Trophoblast cell (in vitro differentiated cells and primary cell): ENCODE results near the gene ZBED1.

Experiments used
- DNase-seq, 2 donors: peaks; one replicate each; pipeline ENCODE4 v3.0.0-alpha.2; 2016
- H2AFZ ChIP-seq: 2 replicates; pipeline ENCODE4 v1.6.1; 2013; ENCODE audit warnings: low read length, moderate library complexity, mild to moderate bottlenecking; ENCODE audit not compliant: insufficient read depth, poor library complexity
- H2AK5ac ChIP-seq: 2 replicates; pipeline ENCODE4 v1.6.1; 2013; ENCODE audit warnings: mild to moderate bottlenecking, low read length
- H2BK120ac ChIP-seq: 2 replicates; pipeline ENCODE4 v1.6.1; 2013; ENCODE audit warnings: low read length, mild to moderate bottlenecking, moderate library complexity; ENCODE audit not compliant: insufficient read depth, poor library complexity
- H2BK12ac ChIP-seq: 2 replicates; pipeline ENCODE4 v1.6.1; 2013; ENCODE audit warnings: mild to moderate bottlenecking, low read length, moderate library complexity
- H2BK5ac ChIP-seq: 2 replicates; pipeline ENCODE4 v1.6.1; 2013; ENCODE audit warnings: low read length, low read depth, moderate library complexity, mild to moderate bottlenecking; ENCODE audit not compliant: poor library complexity
- H3K14ac ChIP-seq: 2 replicates; pipeline ENCODE4 v1.6.1; 2013; ENCODE audit warnings: mild to moderate bottlenecking, low read length
- H3K18ac ChIP-seq: 2 replicates; pipeline ENCODE4 v1.6.1; 2013; ENCODE audit warnings: mild to moderate bottlenecking, low read length
- H3K23ac ChIP-seq: 2 replicates; pipeline ENCODE4 v1.6.1; 2013; ENCODE audit warnings: low read length
- H3K27ac ChIP-seq: 2 replicates; pipeline ENCODE4 v1.5.1; 2013; ENCODE audit warnings: low read depth, mild to moderate bottlenecking, inconsistent platforms, low read length, moderate library complexity
- H3K27me3 ChIP-seq: 2 replicates; pipeline ENCODE4 v1.6.1; 2013; ENCODE audit warnings: inconsistent platforms, mild to moderate bottlenecking, low read length, moderate library complexity; ENCODE audit not compliant: insufficient read depth
- H3K36me3 ChIP-seq, 2 experiments: 1 replicate in 1 of 2; 2 replicates in 1 of 2; pipeline ENCODE4 v1.6.1; 2013; ENCODE audit warnings: low read length in 2 of 2, mild to moderate bottlenecking in 2 of 2, moderate library complexity in 1 of 2; ENCODE audit not compliant: insufficient read depth in 2 of 2, control insufficient read depth in 1 of 2
- H3K4ac ChIP-seq: 2 replicates; pipeline ENCODE4 v1.6.1; 2013; ENCODE audit warnings: low read depth, mild to moderate bottlenecking, low read length, moderate library complexity
- H3K4me1 ChIP-seq, 2 experiments: 1 replicate in 1 of 2; 2 replicates in 1 of 2; pipeline ENCODE4 v1.6.1; 2013; ENCODE audit warnings: low read length in 2 of 2, mild to moderate bottlenecking in 2 of 2, moderate library complexity in 1 of 2; ENCODE audit not compliant: insufficient read depth in 2 of 2, control insufficient read depth in 1 of 2
- H3K4me2 ChIP-seq: 2 replicates; pipeline ENCODE4 v1.6.1; 2013; ENCODE audit warnings: inconsistent platforms, mild to moderate bottlenecking, low read length, moderate library complexity
- H3K4me3 ChIP-seq: 2 replicates; pipeline ENCODE4 v1.5.1; 2013; ENCODE audit warnings: mild to moderate bottlenecking, low read depth, low read length, inconsistent platforms
- H3K79me1 ChIP-seq: one replicate; pipeline ENCODE4 v1.6.1; 2013; ENCODE audit warnings: low read length
- H3K79me2 ChIP-seq: 2 replicates; pipeline ENCODE4 v1.6.1; 2013; ENCODE audit warnings: low read length, mild to moderate bottlenecking; ENCODE audit not compliant: control insufficient read depth, insufficient read depth, poor library complexity
- H3K9ac ChIP-seq: 2 replicates; pipeline ENCODE4 v1.6.1; 2013; ENCODE audit warnings: mild to moderate bottlenecking, low read length
- H3K9me3 ChIP-seq: 2 replicates; pipeline ENCODE4 v1.6.1; 2013; ENCODE audit warnings: low read depth, mild to moderate bottlenecking, control low read depth, inconsistent platforms, low read length; ENCODE audit not compliant: insufficient read depth
- H4K12ac ChIP-seq: 2 replicates; pipeline ENCODE4 v1.6.1; 2013; ENCODE audit warnings: low read depth, mild to moderate bottlenecking, low read length, moderate library complexity
- H4K8ac ChIP-seq: 2 replicates; pipeline ENCODE4 v1.6.1; 2013; ENCODE audit warnings: low read depth, mild to moderate bottlenecking, low read length, moderate library complexity
- H4K91ac ChIP-seq: one replicate; pipeline ENCODE4 v1.6.1; 2013; ENCODE audit warnings: low read depth, mild to moderate bottlenecking, low read length, moderate library complexity
- WGBS: extraction: QIAGEN DNeasy Blood & Tissue Kit; methylation state at CpG from one replicate; pipeline ENCODE4 v1.1.7; 2013; ENCODE audit warnings: missing lambda C conversion rate; ENCODE audit not compliant: insufficient read length, insufficient coverage; ENCODE audit errors: extremely low coverage; 5-methylcytosine and 5-hydroxymethylcytosine counted together

ZBED1 gene

DNA sequence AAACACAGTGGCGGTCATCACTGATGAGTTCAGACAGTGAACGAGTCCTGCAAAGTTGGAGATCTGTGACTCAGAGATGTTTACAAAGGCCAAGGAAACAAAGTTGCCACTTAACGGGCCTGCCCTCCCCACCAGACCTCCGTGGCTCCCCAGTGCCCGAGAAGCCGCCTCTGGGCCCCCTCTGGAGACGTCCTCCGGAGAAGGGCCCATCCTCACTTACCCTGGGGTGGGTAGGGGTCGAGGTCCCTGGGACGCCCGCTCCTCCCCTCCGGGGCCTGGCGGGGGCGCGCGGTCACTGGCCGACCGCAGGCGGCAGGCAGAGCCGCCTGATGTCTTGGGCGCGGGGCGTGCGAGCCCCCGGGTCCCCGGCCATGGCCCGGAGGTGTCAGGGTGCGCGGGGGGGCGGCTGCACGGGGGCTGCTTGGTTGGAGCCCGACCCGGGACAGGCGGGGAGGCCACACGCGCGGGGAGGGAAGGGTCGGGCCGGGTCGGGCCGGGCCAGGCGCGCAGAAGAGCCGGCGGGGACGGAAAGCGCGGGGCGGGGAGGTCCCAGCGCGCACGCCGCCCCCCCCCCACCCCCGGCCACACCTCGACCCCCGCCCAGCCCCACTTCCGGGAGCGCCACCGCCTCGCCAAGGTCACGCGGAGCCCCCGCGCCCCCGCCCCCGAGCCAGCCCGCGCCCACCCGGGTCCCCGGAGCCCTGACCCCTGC lies 529 bp downstream of the ZBED1 start:
- Histone ChIP-seq H3K4me1 (peaks cover 20 to 23% of the 10 kb centered on the region in 2 experiments), H4K8ac (peak overlapping the region; percentile 96), H3K23ac (no peak overlapping the region), H3K79me1 (peaks cover 22% of the 10 kb centered on the region), H3K14ac (peak overlapping the region; percentile 95), H2BK12ac (no peak overlapping the region), H3K4me3 (peak overlapping the region; percentile 90), H3K4me2 (peak overlapping the region; percentile 67), H3K27ac (peak overlapping the region; percentile 76), H4K91ac (peak overlapping the region; percentile 98), H2BK120ac (peak overlapping the region; percentile 96), H3K27me3 (no peaks in the 10 kb centered on the region), H2BK5ac (peak overlapping the region; percentile 94), H3K4ac (peak overlapping the region; percentile 90), H3K79me2 (peaks cover 11% of the 10 kb centered on the region), H2AFZ (peak overlapping the region; percentile 95), H4K12ac (peak overlapping the region; percentile 97), H3K36me3 (peaks cover 0 to 5% of the 10 kb centered on the region in 2 experiments), H2AK5ac (peak overlapping the region; percentile 93), H3K9ac (peak overlapping the region; percentile 88), H3K18ac (peak overlapping the region; percentile 97), H3K9me3 (peaks cover 2% of the 10 kb centered on the region)
- DNase-seq = peak; percentile 47 to 67
- WGBS = no CpG with 5 or more reads among the region's 70 CpGs

GRCh38 chrX:2499507-2499906 lies 1.3 kb downstream of the ZBED1 start:
- no peaks in the 10 kb centered on the region for H3K27me3 ChIP-seq
- peak overlapping the region; percentile 67 for H3K4me2 ChIP-seq
- H2AK5ac ChIP-seq = no peak overlapping the region
- H3K27ac ChIP-seq = no peak overlapping the region
- no peak overlapping the region for H3K4me3 ChIP-seq
- no peak overlapping the region for H2AFZ ChIP-seq
- H4K12ac ChIP-seq = peak overlapping the region; percentile 54
- no peak overlapping the region for H2BK5ac ChIP-seq
- no peak overlapping the region for H3K23ac ChIP-seq
- H3K36me3 ChIP-seq = peaks cover 0 to 5% of the 10 kb centered on the region in 2 experiments
- H4K8ac ChIP-seq = peak overlapping the region; percentile 9
- H3K9ac ChIP-seq = no peak overlapping the region
- no CpG with 5 or more reads among the region's 8 CpGs for WGBS
- H3K4ac ChIP-seq = peak overlapping the region; percentile 73
- DNase-seq = no peak
- H2BK120ac ChIP-seq = no peak overlapping the region
- peaks cover 22% of the 10 kb centered on the region for H3K79me1 ChIP-seq
- H3K79me2 ChIP-seq = peaks cover 11% of the 10 kb centered on the region
- no peak overlapping the region for H3K14ac ChIP-seq
- H3K18ac ChIP-seq = no peak overlapping the region
- H3K4me1 ChIP-seq = peaks cover 20 to 23% of the 10 kb centered on the region in 2 experiments
- peaks cover 2% of the 10 kb centered on the region for H3K9me3 ChIP-seq
- H2BK12ac ChIP-seq = no peak overlapping the region
- H4K91ac ChIP-seq = no peak overlapping the region

- WGBS = no CpG with 5 or more reads among the region's 10 CpGs
- Histone ChIP-seq H3K9ac (peak overlapping the region; percentile 43), H3K23ac (no peak overlapping the region), H3K4me3 (no peak overlapping the region), H2AFZ (no peak overlapping the region), H3K18ac (no peak overlapping the region), H3K9me3 (peaks cover 2% of the 10 kb centered on the region), H4K12ac (peak overlapping the region; percentile 2), H3K36me3 (peaks cover 0 to 5% of the 10 kb centered on the region in 2 experiments), H4K8ac (no peak overlapping the region), H4K91ac (no peak overlapping the region), H2BK120ac (no peak overlapping the region), H3K14ac (no peak overlapping the region), H3K79me2 (peaks cover 11% of the 10 kb centered on the region), H3K4ac (peak overlapping the region; percentile 52), H2BK12ac (no peak overlapping the region), H2BK5ac (no peak overlapping the region), H3K4me2 (peak overlapping the region; percentile 67), H3K27ac (peak overlapping the region; percentile 1), H3K79me1 (peaks cover 22% of the 10 kb centered on the region), H3K27me3 (no peaks in the 10 kb centered on the region), H3K4me1 (peaks cover 20 to 23% of the 10 kb centered on the region in 2 experiments), H2AK5ac (no peak overlapping the region)
- DNase-seq = peak in 1 of 2 donors; percentile 18
Measured at GRCh38 chrX:2498781-2499302, 1.9 kb downstream of the ZBED1 start.

GRCh38 chrX:2497961-2498780 lies 2.6 kb downstream of the ZBED1 start:
- H3K9ac ChIP-seq = peak overlapping the region; percentile 43
- peak overlapping the region; percentile 85 for H3K4ac ChIP-seq
- peaks cover 11% of the 10 kb centered on the region for H3K79me2 ChIP-seq
- no peak overlapping the region for H2BK12ac ChIP-seq
- WGBS = no CpG with 5 or more reads among the region's 11 CpGs
- H4K12ac ChIP-seq = no peak overlapping the region
- no peak overlapping the region for H3K27ac ChIP-seq
- peak overlapping the region; percentile 67 for H3K4me2 ChIP-seq
- H3K9me3 ChIP-seq = peaks cover 2% of the 10 kb centered on the region
- no peak overlapping the region for H2AK5ac ChIP-seq
- H4K8ac ChIP-seq = no peak overlapping the region
- no peak overlapping the region for H3K4me3 ChIP-seq
- no peak overlapping the region for H2BK120ac ChIP-seq
- no peak overlapping the region for H3K23ac ChIP-seq
- DNase-seq = peak in 1 of 2 donors; percentile 4
- no peaks in the 10 kb centered on the region for H3K27me3 ChIP-seq
- no peak overlapping the region for H2AFZ ChIP-seq
- H4K91ac ChIP-seq = no peak overlapping the region
- no peak overlapping the region for H3K14ac ChIP-seq
- peaks cover 0 to 5% of the 10 kb centered on the region in 2 experiments for H3K36me3 ChIP-seq
- H3K4me1 ChIP-seq = peaks cover 20 to 23% of the 10 kb centered on the region in 2 experiments
- H3K79me1 ChIP-seq = peaks cover 22% of the 10 kb centered on the region
- no peak overlapping the region for H3K18ac ChIP-seq
- no peak overlapping the region for H2BK5ac ChIP-seq
